Activated B cell treated with CpG ODN at 0.5 μM for 24 hours (primary cell): ENCODE measurements around the gene TMEM217. TPM values are rescaled to one million over a fixed set of nuclear protein-coding genes. Genes with fewer than 3 reads are reported as not detected.

Source experiments
- ATAC-seq: fragments of 200-7000 bp; cut with Tn5 transposase; one replicate; pipeline ENCODE4 v1.10.0; 2021; ENCODE audit warnings: low read depth, mild to moderate bottlenecking, moderate library complexity
- CTCF ChIA-PET: fragments of 350-600 bp; sonication (Branson Sonifier 250); formaldehyde crosslinking; loops from one replicate; lab custom pipeline; 2021; ENCODE audit warnings: antibody characterized with exemption; lab: Charles Lee
- POLR2A ChIA-PET: fragments of 350-600 bp; sonication (Branson Sonifier 250); formaldehyde crosslinking; loops from one replicate; lab custom pipeline; 2021; ENCODE audit warnings: antibody characterized with exemption; lab: Charles Lee
- DNase-seq: peaks from one replicate; pipeline ENCODE4 v3.0.0; 2022
- H3K27ac Mint-ChIP-seq: one replicate; pipeline ENCODE4 v1.8.0; 2020; ENCODE audit warnings: mixed read lengths
- H3K27me3 Mint-ChIP-seq: one replicate; pipeline ENCODE4 v1.8.0; 2021; ENCODE audit warnings: mixed read lengths
- H3K36me3 Mint-ChIP-seq: one replicate; pipeline ENCODE4 v1.8.0; 2021; ENCODE audit warnings: low read depth, mixed read lengths
- H3K4me1 Mint-ChIP-seq: one replicate; pipeline ENCODE4 v1.8.0; 2021; ENCODE audit warnings: mixed read lengths
- H3K4me3 Mint-ChIP-seq: one replicate; pipeline ENCODE4 v1.8.0; 2020; ENCODE audit warnings: mild to moderate bottlenecking, mixed read lengths
- H3K9me3 Mint-ChIP-seq: one replicate; pipeline ENCODE4 v1.8.0; 2020; ENCODE audit warnings: mixed read lengths
- intact Hi-C: fragments of 100-400 bp; cut with micrococcal nuclease; formaldehyde crosslinking; loops from one replicate; pipeline ENCODE4 v1.15.1; 2024
- total RNA-seq: library from RNA; stranded (reverse); gene quantifications from 2 replicates; pipeline ENCODE4 v1.2.3, GENCODE V29; 2022
- TF ChIP-seq, protein P1 (sequence below): fragments of 200-600 bp; IDR thresholded peaks from one replicate; pipeline ENCODE4 v1.8.0; 2022; ENCODE audit warnings: antibody characterized with exemption, mild to moderate bottlenecking

The TMEM217 gene
- total RNA-seq, 1 donor from 2014 or later, result 1.0 TPM

DNA sequence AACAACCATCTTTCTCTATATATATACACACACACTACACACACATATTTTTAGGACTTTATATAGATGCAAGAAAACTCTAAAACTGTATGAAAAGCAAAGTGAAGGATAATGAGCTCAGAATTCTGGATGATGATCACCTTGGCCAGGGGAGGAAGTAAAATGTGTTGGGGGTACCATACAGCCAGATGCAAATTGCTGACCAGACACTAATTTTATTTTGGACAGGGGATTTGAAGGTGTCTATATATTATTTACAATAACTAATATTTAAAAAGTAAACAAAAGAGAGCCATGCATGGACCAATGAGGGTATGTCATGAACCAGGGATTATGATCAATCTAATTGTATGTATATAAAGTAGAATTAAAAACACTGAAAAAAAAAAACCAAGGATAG lies 20.2 kb downstream of the TMEM217 start:
- POLR2A ChIA-PET, result no interaction called here
- ATAC-seq, result no peak
- CTCF ChIA-PET, result no interaction called here
- H3K9me3 Mint-ChIP-seq, result no peaks in the 10 kb centered on the region
- H3K36me3 Mint-ChIP-seq, result no peaks in the 10 kb centered on the region
- TF ChIP-seq, protein P1, sequence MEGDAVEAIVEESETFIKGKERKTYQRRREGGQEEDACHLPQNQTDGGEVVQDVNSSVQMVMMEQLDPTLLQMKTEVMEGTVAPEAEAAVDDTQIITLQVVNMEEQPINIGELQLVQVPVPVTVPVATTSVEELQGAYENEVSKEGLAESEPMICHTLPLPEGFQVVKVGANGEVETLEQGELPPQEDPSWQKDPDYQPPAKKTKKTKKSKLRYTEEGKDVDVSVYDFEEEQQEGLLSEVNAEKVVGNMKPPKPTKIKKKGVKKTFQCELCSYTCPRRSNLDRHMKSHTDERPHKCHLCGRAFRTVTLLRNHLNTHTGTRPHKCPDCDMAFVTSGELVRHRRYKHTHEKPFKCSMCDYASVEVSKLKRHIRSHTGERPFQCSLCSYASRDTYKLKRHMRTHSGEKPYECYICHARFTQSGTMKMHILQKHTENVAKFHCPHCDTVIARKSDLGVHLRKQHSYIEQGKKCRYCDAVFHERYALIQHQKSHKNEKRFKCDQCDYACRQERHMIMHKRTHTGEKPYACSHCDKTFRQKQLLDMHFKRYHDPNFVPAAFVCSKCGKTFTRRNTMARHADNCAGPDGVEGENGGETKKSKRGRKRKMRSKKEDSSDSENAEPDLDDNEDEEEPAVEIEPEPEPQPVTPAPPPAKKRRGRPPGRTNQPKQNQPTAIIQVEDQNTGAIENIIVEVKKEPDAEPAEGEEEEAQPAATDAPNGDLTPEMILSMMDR, result no peak
- intact Hi-C loops, result no loop called here
- no peaks in the 10 kb centered on the region for H3K27me3 Mint-ChIP-seq
- H3K4me3 Mint-ChIP-seq, result no peak overlapping the region
- H3K4me1 Mint-ChIP-seq, result peaks cover 11% of the 10 kb centered on the region
- no peak for DNase-seq
- no peak overlapping the region for H3K27ac Mint-ChIP-seq

DNA sequence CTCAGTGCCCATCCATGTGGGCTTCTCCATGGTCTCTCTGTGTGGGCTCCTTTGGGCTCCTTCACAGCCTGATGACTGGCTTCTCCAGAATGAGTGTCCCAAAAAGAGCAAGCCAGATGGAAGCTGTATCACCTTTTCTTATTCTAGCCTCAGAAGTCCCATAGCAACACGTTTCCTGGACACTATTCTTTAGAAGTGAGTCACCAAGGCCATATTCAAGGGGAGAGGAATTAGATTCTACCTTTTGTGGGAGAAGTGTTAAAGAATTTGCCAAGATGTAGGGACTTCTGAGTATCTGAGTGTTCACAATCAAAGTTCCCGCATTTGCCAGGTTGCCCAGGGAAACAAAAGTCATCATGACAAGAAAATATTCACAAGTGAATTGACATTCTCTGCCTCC lies 21.0 kb downstream of the TMEM217 start:
- H3K4me3 Mint-ChIP-seq, result no peak overlapping the region
- intact Hi-C loops, result no loop called here
- no peak for ATAC-seq

DNA sequence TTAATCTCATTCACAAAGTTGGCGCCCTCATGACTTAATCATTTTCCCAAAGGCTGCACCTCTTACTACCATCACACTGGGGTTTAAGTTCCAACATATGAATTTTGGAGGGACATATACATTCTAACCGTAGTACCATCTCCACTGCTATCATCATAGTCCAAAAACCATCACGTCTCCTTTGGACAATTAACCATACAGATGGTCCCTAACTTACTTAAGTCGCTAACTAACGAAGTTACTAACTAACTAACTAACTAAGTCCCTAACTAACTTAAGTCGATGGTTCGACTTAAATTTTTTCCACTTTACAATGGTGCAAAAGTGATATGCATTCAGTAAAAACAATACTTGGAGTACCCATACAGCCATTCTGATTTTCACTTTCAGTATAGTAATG lies 24.4 kb downstream of the TMEM217 start:
- DNase-seq, result no peak
- Mint-ChIP-seq H3K9me3 (no peaks in the 10 kb centered on the region), H3K4me1 (no peaks in the 10 kb centered on the region), H3K27me3 (no peaks in the 10 kb centered on the region), H3K4me3 (no peak overlapping the region), H3K27ac (no peak overlapping the region), H3K36me3 (no peaks in the 10 kb centered on the region)
- CTCF ChIA-PET, result no interaction called here
- POLR2A ChIA-PET, result no interaction called here
- intact Hi-C loops, result no loop called here
- TF ChIP-seq, protein P1, result no peak
- no peak for ATAC-seq

More for the DNA sequence above, 21.0 kb downstream of the TMEM217 start:
- TF ChIP-seq, protein P1, result no peak
- Mint-ChIP-seq H3K4me1 (peaks cover 11% of the 10 kb centered on the region), H3K9me3 (no peaks in the 10 kb centered on the region), H3K27ac (no peak overlapping the region), H3K36me3 (no peaks in the 10 kb centered on the region), H3K27me3 (no peaks in the 10 kb centered on the region)
- POLR2A ChIA-PET, result no interaction called here
- no peak for DNase-seq
- CTCF ChIA-PET, result no interaction called here

DNA sequence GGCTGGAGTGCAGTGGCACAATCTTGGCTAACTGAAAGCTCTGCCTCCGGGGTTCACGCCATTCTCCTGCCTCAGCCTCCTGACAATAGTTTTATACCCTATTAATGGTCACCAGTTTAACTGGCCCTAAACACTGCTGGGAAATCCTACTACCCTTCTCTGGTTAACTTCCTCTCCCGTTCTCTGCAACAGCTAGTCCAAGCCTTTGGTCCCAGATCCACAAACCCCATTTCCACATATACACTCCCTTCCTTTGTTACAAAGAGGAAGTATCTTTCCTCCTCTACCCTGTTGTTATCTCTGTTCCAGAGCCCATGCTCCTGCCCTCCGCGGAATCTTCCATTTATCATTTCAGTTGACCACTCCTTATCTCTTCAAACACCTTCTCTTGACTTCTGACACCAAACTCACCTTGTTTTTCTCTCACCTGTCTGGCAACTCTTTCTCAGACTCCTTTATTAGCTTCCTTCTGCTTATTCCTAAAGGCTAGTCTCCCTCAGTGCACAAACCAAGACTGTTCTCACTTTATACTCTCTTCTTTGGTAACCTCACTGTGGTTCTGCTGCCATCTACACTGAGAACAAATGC lies 25.4 kb downstream of the TMEM217 start:
- Mint-ChIP-seq H3K36me3 (no peaks in the 10 kb centered on the region), H3K9me3 (no peaks in the 10 kb centered on the region), H3K4me1 (no peaks in the 10 kb centered on the region), H3K27ac (no peak overlapping the region), H3K27me3 (no peaks in the 10 kb centered on the region), H3K4me3 (no peak overlapping the region)
- ATAC-seq (no peak), DNase-seq (no peak)
- intact Hi-C loops, result no loop called here
- ChIA-PET CTCF (no interaction called here), POLR2A (no interaction called here)
- TF ChIP-seq, protein P1, result no peak

DNA sequence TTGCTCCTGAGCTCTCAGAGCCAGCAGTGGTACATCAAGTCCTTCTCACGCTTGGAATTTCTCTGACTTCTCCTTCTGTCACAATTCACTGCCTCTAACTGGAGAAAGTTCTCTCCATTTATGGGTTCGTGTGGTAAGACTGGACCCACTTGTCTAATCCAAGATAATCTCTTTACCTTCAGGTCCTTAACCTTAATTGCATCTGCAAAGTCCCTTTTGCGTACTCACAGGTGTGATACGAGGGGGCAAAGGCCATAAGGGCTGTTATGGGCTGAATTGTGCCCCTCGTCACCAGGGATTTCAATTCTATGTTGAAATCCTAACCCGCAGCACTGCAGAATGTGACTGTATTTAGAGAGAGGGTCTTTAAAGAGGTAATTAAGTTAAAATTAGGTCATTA lies 27.8 kb downstream of the TMEM217 start:
- Mint-ChIP-seq H3K36me3 (no peaks in the 10 kb centered on the region), H3K27ac (no peak overlapping the region), H3K4me1 (no peaks in the 10 kb centered on the region), H3K27me3 (no peaks in the 10 kb centered on the region), H3K9me3 (no peaks in the 10 kb centered on the region), H3K4me3 (no peak overlapping the region)
- POLR2A ChIA-PET, result no interaction called here
- TF ChIP-seq, protein P1, result no peak
- DNase-seq (no peak), ATAC-seq (no peak)
- CTCF ChIA-PET, result no interaction called here
- intact Hi-C loops, result no loop called here
